Right renal cortex interstitium (tissue), 3 donors: ENCODE results near the gene H1-8. TPM values are rescaled to one million over a fixed set of nuclear protein-coding genes. Genes with fewer than 3 reads are reported as not detected.
"Not testable (repeated sequence)": the region's sequence is repeated elsewhere in the genome, so short reads cannot be mapped to it uniquely, and the experiment has no call there.

ENCODE experiments used
- DNase-seq, 3 donors: peaks; one replicate each; pipeline ENCODE4 v3.0.0-alpha.2; 2013; ENCODE audit warnings: low read depth in 3 of 3, low spot score in 2 of 3
- polyA plus RNA-seq, 3 donors: library from polyadenylated mRNA; unstranded; fragments of 120-200 nt; gene quantifications; one replicate each; pipeline ENCODE4 v1.2.1, GENCODE V29; 2013; ENCODE audit not compliant: insufficient read length in 3 of 3

H1-8 gene
- polyA plus RNA-seq = not detected

GRCh38 chr3:129543156-129543790, at the start of gene H1-8:
H1-8 (plus strand) TSS chr3:129543175; CDS start chr3:129543219, 44 bp downstream.
- DNase-seq = no peak

- DNase-seq = no peak
These were observed 49.8 kb upstream of the H1-8 start for GRCh38 chr3:129493206-129493605.

GRCh38 chr3:129494499-129494898, 48.5 kb upstream of the H1-8 start:
- DNase-seq = not testable (repeated sequence)

- not testable (repeated sequence) for DNase-seq
These were observed 47.9 kb upstream of the H1-8 start for GRCh38 chr3:129495006-129495639.

GRCh38 chr3:129497876-129498275, 45.1 kb upstream of the H1-8 start:
- DNase-seq = not testable (repeated sequence)

- DNase-seq = not testable (repeated sequence)
These were observed 44.1 kb upstream of the H1-8 start for GRCh38 chr3:129498603-129499488.

- DNase-seq = not testable (repeated sequence)
These were observed 43.2 kb upstream of the H1-8 start for GRCh38 chr3:129499604-129500333.

GRCh38 chr3:129500334-129500658, 42.7 kb upstream of the H1-8 start:
- DNase-seq = no peak

GRCh38 chr3:129501630-129502029, 41.3 kb upstream of the H1-8 start:
- no peak for DNase-seq

GRCh38 chr3:129502641-129503408, 40.1 kb upstream of the H1-8 start:
- DNase-seq = no peak

GRCh38 chr3:129503471-129504291, 39.3 kb upstream of the H1-8 start:
- no peak for DNase-seq

- DNase-seq = no peak
These were observed 38.4 kb upstream of the H1-8 start for GRCh38 chr3:129504471-129505100.

- no peak for DNase-seq
These were observed 37.6 kb upstream of the H1-8 start for GRCh38 chr3:129505341-129505740.

- DNase-seq = no peak
These were observed 36.7 kb upstream of the H1-8 start for GRCh38 chr3:129506231-129506742.

GRCh38 chr3:129507181-129507831, 35.7 kb upstream of the H1-8 start:
- DNase-seq = no peak

GRCh38 chr3:129512595-129512994, 30.4 kb upstream of the H1-8 start:
- DNase-seq = no peak

GRCh38 chr3:129513705-129514104, 29.3 kb upstream of the H1-8 start:
- no peak for DNase-seq

- DNase-seq = no peak
These were observed 28.9 kb upstream of the H1-8 start for GRCh38 chr3:129514110-129514509.
